ENCODE data around the gene GATB. TPM values are rescaled to one million over a fixed set of nuclear protein-coding genes. Genes with fewer than 3 reads are reported as not detected.

GATB gene
- total and polyA plus RNA-seq, 10 donors = 12.6 to 22.7 (median 17.8) TPM

DNA sequence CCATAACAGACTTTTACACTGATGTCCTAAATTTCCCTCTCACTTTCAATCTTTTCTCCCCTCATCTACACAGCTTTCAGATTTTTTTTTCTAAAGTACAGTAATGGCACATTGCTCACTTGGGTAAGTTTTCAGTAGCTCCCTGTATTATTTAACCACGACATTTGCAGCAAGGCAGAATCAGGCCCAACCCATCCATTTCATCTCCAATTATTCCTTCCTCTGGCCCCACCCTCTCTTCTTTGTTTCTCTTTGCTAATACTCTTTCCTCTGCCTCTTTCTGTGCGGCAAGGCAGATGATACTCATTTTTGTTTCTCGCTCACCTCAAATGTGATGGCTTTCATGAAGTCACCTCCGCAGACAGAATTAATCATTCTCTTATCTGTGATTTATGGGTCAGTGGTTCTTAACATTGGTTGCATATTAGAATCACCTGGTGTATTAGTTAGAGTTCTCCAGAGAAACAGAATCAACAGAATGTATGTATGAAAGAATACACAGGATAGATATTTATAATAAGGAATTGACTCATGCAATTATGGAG, 43.4 kb upstream of the GATB start:
- Histone ChIP-seq H3K27me3 (replicated peaks in 1 of 7) (no peaks in the 10 kb centered on the region), H3K4me1 (peaks cover 0 to 8% (median 0%) of the 10 kb centered on the region in 6 donors), H3K4me3 (no peak overlapping the region), H3K36me3 (no peaks in the 10 kb centered on the region), H3K9me3 (no peaks in the 10 kb centered on the region), H3K27ac (no peak overlapping the region)
- TF ChIP-seq POLR2AphosphoS5 (IDR thresholded peaks at IDR 0.05) (no peak), POLR2A (IDR thresholded peaks at IDR 0.05) (no peak), CTCF (IDR thresholded peaks at IDR 0.05 in 8 of 11, conservative IDR thresholded peaks at IDR 0.05 in 3 of 11) (no peak)
- WGBS, 5 donors = 87 to 95% (median 91%) methylated on average over 4 of the region's 4 CpGs
- no peak for DNase-seq
- intact Hi-C loops (cut with DNase I; ENCODE audit: low total_unique reads) = no loop called here

DNA sequence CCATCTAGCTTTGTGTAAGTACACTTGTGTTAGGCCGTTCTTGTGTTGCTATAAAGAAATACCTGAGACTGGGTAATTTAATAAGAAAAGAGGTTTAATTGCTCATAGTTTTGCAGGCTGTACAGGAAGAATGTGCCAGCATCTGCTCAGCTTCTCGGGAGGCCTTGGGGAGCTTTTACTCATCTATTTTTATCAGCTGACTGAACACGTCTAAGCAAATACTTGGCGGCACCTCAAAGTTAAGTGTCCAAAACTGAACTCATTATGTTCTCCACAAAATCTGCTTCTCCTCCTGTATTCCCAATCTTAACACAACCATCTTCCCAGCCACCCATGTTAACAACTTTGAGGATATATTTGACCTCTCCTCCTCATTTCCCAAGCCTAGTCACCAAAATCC, 42.4 kb upstream of the GATB start:
- WGBS, 5 donors = 83 to 93% (median 88%) methylated on average over 4 of the region's 4 CpGs
- Histone ChIP-seq H3K27me3 (replicated peaks in 1 of 7) (no peaks in the 10 kb centered on the region), H3K4me1 (peaks cover 0 to 8% (median 0%) of the 10 kb centered on the region in 6 donors), H3K27ac (no peak overlapping the region), H3K4me3 (no peak overlapping the region), H3K9me3 (no peaks in the 10 kb centered on the region), H3K36me3 (no peaks in the 10 kb centered on the region)
- intact Hi-C loops (cut with DNase I; ENCODE audit: low total_unique reads) = loop anchor here (2.0 kb wide), 1 partner anchor 28 kb away; no protein-coding TSS in a partner anchor
- no peak for DNase-seq
- TF ChIP-seq CTCF (IDR thresholded peaks at IDR 0.05 in 8 of 11, conservative IDR thresholded peaks at IDR 0.05 in 3 of 11) (no peak), POLR2AphosphoS5 (IDR thresholded peaks at IDR 0.05) (no peak), POLR2A (IDR thresholded peaks at IDR 0.05) (no peak)

DNA sequence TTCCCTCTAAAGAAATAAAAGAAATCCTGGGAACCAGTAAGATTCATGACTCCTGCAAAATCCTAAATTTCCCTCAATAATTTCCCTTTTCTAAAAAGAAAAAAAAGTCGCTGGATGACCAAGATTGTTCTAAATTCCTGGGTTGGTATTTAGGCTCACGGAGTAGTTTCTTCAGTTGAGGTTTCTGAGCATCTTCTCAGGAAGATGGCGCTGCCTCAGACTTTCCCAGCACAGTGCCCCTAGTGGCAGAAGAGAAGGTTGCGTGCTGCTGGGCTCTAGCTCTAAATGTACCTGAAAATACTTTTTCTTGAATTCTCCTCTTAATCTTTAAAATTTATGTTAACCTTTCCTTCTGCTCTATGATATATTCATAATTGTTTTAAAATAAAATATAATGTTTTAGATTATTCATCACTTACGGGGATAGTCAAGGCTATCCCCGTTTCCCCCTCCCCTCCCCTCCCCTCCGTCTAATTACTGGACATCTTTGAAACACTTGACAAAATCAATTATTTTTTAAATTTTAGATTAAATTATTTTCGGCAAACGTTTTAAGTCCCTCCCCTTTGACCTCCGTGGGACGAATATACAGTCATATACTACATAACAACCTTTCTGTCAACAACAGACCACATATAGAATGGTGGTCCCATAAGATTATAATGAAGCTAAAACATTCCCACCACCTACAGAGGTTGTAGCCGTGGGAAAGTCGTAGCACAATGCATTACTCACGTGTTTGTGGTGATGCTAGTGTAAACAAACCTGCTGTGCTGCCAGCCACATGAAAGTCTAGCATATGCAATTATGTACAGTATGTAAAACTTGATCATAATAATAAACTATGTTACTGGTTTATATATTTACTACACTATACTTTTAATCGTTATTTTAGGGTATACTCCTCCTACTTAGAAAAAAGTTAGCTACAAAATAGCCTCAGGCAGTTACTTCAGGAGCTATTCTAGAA, 41.0 kb upstream of the GATB start:
- Histone ChIP-seq H3K27ac (no peak overlapping the region), H3K9me3 (no peaks in the 10 kb centered on the region), H3K27me3 (replicated peaks in 1 of 7) (no peaks in the 10 kb centered on the region), H3K4me1 (peaks cover 0 to 2% (median 0%) of the 10 kb centered on the region in 6 donors), H3K36me3 (no peaks in the 10 kb centered on the region), H3K4me3 (no peak overlapping the region)
- intact Hi-C loops (cut with DNase I; ENCODE audit: low total_unique reads) = loop anchor here (2.0 kb wide), 1 partner anchor 29 kb away; no protein-coding TSS in a partner anchor
- DNase-seq = no peak
- WGBS, 5 donors = 65 to 79% (median 66%) methylated on average over 15 of the region's 15 CpGs
- no peak for TF ChIP-seq POLR2A (IDR thresholded peaks at IDR 0.05)
- peak; percentile 43 to 88 (median 83) for TF ChIP-seq CTCF (IDR thresholded peaks at IDR 0.05 in 8 of 11, conservative IDR thresholded peaks at IDR 0.05 in 3 of 11)
- TF ChIP-seq POLR2AphosphoS5 (IDR thresholded peaks at IDR 0.05) = no peak
